GM23248 (cell line): ENCODE data around the gene DMC1. TPM values are rescaled to one million over a fixed set of nuclear protein-coding genes. Genes with fewer than 3 reads are reported as not detected.
"Not testable (repeated sequence)": the region's sequence is repeated elsewhere in the genome, so short reads cannot be mapped to it uniquely, and the experiment has no call there.

Source experiments
- DNase-seq: peaks from one replicate; pipeline ENCODE4 v3.0.0-alpha.2; 2015
- H2AFZ ChIP-seq: fragments of 200-600 bp; sonication (generic); 2 replicates; pipeline ENCODE4 v1.6.1; 2016; ENCODE audit warnings: antibody characterized with exemption
- H3F3A ChIP-seq: fragments of 200-600 bp; sonication (generic); 2 replicates; pipeline ENCODE4 v1.6.1; 2016; ENCODE audit warnings: mild to moderate bottlenecking, antibody characterized with exemption, mixed run types; ENCODE audit not compliant: insufficient read depth
- H3K27ac ChIP-seq: fragments of 200-600 bp; sonication (generic); 2 replicates; pipeline ENCODE4 v1.5.1; 2016; ENCODE audit warnings: mild to moderate bottlenecking
- H3K27me3 ChIP-seq: fragments of 200-600 bp; sonication (generic); replicated peaks from 2 replicates; pipeline ENCODE4 v1.6.1; 2016; ENCODE audit warnings: mild to moderate bottlenecking; ENCODE audit not compliant: insufficient read depth
- H3K36me3 ChIP-seq: fragments of 200-600 bp; sonication (generic); 2 replicates; pipeline ENCODE4 v1.6.1; 2016; ENCODE audit warnings: low read depth, mild to moderate bottlenecking
- H3K4me1 ChIP-seq: fragments of 200-600 bp; sonication (generic); 2 replicates; pipeline ENCODE4 v1.6.1; 2016; ENCODE audit warnings: mild to moderate bottlenecking; ENCODE audit not compliant: insufficient read depth
- H3K4me2 ChIP-seq: fragments of 200-600 bp; sonication (generic); one replicate; pipeline ENCODE4 v1.6.1; 2016; ENCODE audit warnings: mild to moderate bottlenecking; ENCODE audit not compliant: unreplicated experiment
- H3K4me3 ChIP-seq: fragments of 200-600 bp; sonication (generic); 2 replicates; pipeline ENCODE4 v1.5.1; 2016; ENCODE audit warnings: mild to moderate bottlenecking
- H3K79me2 ChIP-seq: fragments of 200-600 bp; sonication (generic); 2 replicates; pipeline ENCODE4 v1.6.1; 2016; ENCODE audit warnings: mild to moderate bottlenecking; ENCODE audit not compliant: insufficient read depth
- H3K9ac ChIP-seq: fragments of 200-600 bp; sonication (generic); 2 replicates; pipeline ENCODE4 v1.6.1; 2016; ENCODE audit warnings: mild to moderate bottlenecking
- H3K9me2 ChIP-seq: fragments of 200-600 bp; sonication (generic); 2 replicates; pipeline ENCODE4 v1.6.1; 2016; ENCODE audit warnings: mixed run types, mild to moderate bottlenecking, moderate library complexity; ENCODE audit not compliant: insufficient read depth
- H3K9me3 ChIP-seq: fragments of 200-600 bp; sonication (generic); one replicate; pipeline ENCODE4 v1.6.1; 2017; ENCODE audit warnings: low read depth
- H4K20me1 ChIP-seq: fragments of 200-600 bp; sonication (generic); 2 replicates; pipeline ENCODE4 v1.6.0; 2016; ENCODE audit not compliant: insufficient read depth
- EZH2 ChIP-seq: fragments of 200-600 bp; sonication (generic); IDR thresholded peaks from 2 replicates; pipeline ENCODE4 v1.6.1; 2018; ENCODE audit warnings: antibody characterized with exemption, mild to moderate bottlenecking; ENCODE audit not compliant: insufficient read depth, poor library complexity, severe bottlenecking
- EZH2phosphoT487 ChIP-seq: fragments of 200-600 bp; sonication (generic); IDR thresholded peaks from 2 replicates; pipeline ENCODE4 v1.6.1; 2018; ENCODE audit warnings: antibody characterized with exemption, moderate library complexity, mild to moderate bottlenecking, low read depth; ENCODE audit not compliant: insufficient read depth
- WGBS, 2 experiments: methylation state at CpG; one replicate each; pipeline ENCODE4 v1.1.6; 2015 to 2017; ENCODE audit warnings: low lambda C conversion rate in 2 of 2, low coverage in 1 of 2; ENCODE audit errors: missing lambda C conversion rate in 2 of 2; 5-methylcytosine and 5-hydroxymethylcytosine counted together
- in situ Hi-C: fragments of 300-500 bp; cut with MboI; formaldehyde crosslinking; loops from 2 replicates; pipeline ENCODE4 v1.15.0; 2020
- polyA plus RNA-seq: library from polyadenylated mRNA; unstranded; fragments of >200 nt; fragmentation: Nextera tagmentation; extraction: Ambion mirVana; gene quantifications from 2 replicates; pipeline ENCODE4 v1.2.1, GENCODE V29; 2016
- total RNA-seq: library from RNA; depleted of rRNA; stranded (reverse); fragments of >200 nt; shearing (Covaris generic); gene quantifications from 2 replicates; pipeline ENCODE4 v1.2.3, GENCODE V29; 2014

DMC1 gene
- total and polyA plus RNA-seq, 2 experiments from 2014 or later: 1.4 to 11.8 TPM

DNA sequence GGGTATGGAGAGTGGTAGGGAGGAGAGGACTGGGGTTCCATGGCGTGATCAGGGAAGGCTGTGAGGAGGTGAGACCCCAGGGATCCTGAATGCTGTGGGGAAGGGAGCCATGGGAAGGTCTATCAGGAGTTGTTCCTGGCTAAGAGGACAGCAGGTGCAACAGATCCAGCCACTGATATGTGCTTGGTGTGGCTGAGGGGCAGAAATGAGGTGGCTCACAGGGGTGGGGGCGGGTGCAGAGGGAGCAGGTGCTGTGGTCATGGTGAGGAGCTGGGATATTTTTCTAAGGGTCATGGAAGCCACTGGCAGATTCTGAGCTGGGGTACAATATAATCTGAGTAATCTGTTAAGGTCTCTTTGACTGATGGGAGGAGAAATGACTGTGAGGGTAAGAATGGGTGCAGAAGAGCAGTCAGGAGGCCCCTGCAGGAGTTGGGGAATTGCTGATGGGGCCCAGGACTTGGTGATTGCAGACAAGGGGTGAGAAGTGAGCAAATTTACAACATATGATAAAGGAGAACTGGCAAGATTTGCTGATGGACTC lies 31.3 kb upstream of the DMC1 start:
- Histone ChIP-seq H3K4me1 (peaks cover 6% of the 10 kb centered on the region), H3F3A (peaks cover 6% of the 10 kb centered on the region; the same call in 1 of the 2 replicates), H2AFZ (no peak overlapping the region), H3K9me2 (no peaks in the 10 kb centered on the region), H3K79me2 (no peaks in the 10 kb centered on the region), H3K4me3 (no peak overlapping the region), H4K20me1 (no peaks in the 10 kb centered on the region), H3K9ac (no peak overlapping the region), H3K9me3 (no peaks in the 10 kb centered on the region), H3K27me3 (no peaks in the 10 kb centered on the region), H3K4me2 (no peak overlapping the region), H3K36me3 (no peaks in the 10 kb centered on the region), H3K27ac (no peak overlapping the region)
- in situ Hi-C loops: no loop called here
- 60 to 75% methylated on average over 2 of the region's 2 CpGs for WGBS, 2 experiments
- DNase-seq: no peak
- no peak for TF ChIP-seq EZH2phosphoT487
- no peak for TF ChIP-seq EZH2

DNA sequence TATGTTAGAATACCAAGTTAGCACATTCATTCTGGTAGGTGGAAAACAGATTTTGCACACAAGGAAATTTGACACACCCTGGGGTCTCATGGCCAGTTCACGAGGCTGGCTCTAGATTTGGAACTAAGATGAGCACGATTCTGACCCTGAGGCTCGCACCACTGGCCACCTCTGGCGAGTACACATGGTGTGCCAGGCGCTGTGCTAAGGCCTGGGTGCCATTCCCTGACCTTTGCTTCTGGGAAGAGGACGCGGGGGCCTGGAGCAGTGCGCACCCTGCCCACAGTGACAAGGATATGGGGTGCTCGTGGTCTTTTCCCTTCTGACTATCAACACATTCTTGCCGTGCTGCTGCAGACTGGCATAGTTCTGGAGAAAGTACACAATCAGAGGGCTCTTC lies 29.5 kb upstream of the DMC1 start:
- Histone ChIP-seq H3K4me3 (no peak overlapping the region), H3K36me3 (no peaks in the 10 kb centered on the region), H2AFZ (no peak overlapping the region), H4K20me1 (no peaks in the 10 kb centered on the region), H3K4me1 (no peaks in the 10 kb centered on the region), H3K9ac (no peak overlapping the region), H3K9me3 (no peaks in the 10 kb centered on the region), H3K27ac (no peak overlapping the region), H3K79me2 (no peaks in the 10 kb centered on the region), H3F3A (no peaks in the 10 kb centered on the region), H3K27me3 (no peaks in the 10 kb centered on the region), H3K4me2 (no peak overlapping the region), H3K9me2 (no peaks in the 10 kb centered on the region)
- in situ Hi-C loops: no loop called here
- TF ChIP-seq EZH2phosphoT487 (no peak), EZH2 (no peak)
- DNase-seq: no peak
- 92 to 94% methylated on average over 10 of the region's 10 CpGs for WGBS, 2 experiments

DNA sequence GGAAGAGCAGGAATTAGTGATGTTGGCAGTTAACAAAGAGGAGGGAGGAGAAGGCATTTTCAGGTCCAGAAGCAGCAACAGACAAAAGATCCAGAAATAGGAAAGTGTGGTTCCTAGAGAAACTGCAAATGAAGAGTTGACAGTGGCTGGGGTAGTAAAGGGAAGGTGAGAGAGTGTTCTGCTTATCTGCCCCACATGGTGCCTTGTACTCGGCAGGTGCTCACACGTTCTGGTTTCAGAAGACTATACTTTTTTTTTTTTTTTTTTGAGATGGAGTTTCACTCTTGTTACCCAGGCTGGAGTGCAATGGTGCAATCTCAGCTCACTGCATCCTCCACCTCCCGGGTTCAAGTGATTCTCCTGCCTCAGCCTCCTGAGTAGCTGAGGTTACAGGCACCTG lies 12.9 kb upstream of the DMC1 start:
- H3K9ac ChIP-seq, H3K27me3 ChIP-seq, in situ Hi-C loops, H3K79me2 ChIP-seq, H3K9me3 ChIP-seq, H3F3A ChIP-seq, H3K27ac ChIP-seq, H4K20me1 ChIP-seq, H3K9me2 ChIP-seq, H3K4me3 ChIP-seq, DNase-seq, H2AFZ ChIP-seq, H3K4me2 ChIP-seq, H3K4me1 ChIP-seq: not testable (repeated sequence)
- 0 out of 2 replicates have a peak, but pooled peaks cover 10% of the 10 kb centered on the region for H3K36me3 ChIP-seq
- WGBS, 2 experiments: 80 to 84% methylated on average over 3 of the region's 3 CpGs

DNA sequence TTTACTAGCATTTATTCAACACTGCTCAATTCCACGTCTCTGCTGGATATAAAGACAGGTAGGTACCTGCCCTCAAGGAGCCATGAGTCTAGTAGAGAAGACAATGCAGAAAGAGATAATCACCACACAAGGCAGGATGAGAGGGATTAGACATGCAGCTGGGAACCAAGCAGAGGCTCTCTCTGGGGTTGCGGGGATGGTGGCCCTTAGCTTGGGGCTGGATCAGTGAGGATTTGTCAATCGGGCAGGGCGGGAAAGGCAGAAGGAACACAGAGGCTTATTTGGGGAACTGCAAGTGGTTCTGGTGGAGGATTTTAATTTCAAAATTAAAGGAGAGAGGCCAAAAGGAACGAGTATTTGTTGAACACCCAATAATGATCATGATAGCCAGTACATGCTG lies 8.5 kb upstream of the DMC1 start:
- Histone ChIP-seq H3F3A (no peaks in the 10 kb centered on the region), H2AFZ (no peak overlapping the region), H3K36me3 (no peaks in the 10 kb centered on the region), H3K4me2 (no peak overlapping the region), H3K9ac (no peak overlapping the region), H3K4me1 (no peaks in the 10 kb centered on the region), H3K9me2 (no peaks in the 10 kb centered on the region), H3K27ac (no peak overlapping the region), H3K27me3 (no peaks in the 10 kb centered on the region), H3K79me2 (no peaks in the 10 kb centered on the region), H3K4me3 (no peak overlapping the region), H4K20me1 (no peaks in the 10 kb centered on the region), H3K9me3 (no peaks in the 10 kb centered on the region)
- TF ChIP-seq EZH2phosphoT487: no peak
- TF ChIP-seq EZH2: no peak
- no peak for DNase-seq
- in situ Hi-C loops: loop anchor here (10.0 kb wide), 1 partner anchor 524 kb away; the partner anchor contains the start of gene PICK1
- 47 to 54% methylated on average over 5 of the region's 5 CpGs for WGBS, 2 experiments

DNA sequence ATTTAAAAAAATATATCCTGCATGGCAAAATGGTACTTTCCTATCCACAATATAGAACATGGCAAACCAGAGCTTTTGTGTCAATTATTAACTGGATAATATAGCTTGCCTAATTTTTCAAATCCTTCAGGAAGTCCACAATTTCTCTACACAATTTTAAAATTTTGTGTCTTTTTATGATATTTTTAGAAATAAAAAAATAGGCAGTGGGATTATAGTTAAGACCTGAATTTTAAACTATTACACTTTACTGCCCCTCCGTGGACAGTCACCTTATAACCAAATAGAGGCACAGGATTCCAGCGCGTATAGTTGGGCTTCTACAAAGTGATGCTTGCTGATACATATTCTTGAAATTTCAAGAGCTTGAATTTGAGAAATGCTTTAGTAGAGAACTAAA lies 2.1 kb upstream of the DMC1 start:
- no peak for TF ChIP-seq EZH2
- in situ Hi-C loops: loop anchor here (10.0 kb wide), 1 partner anchor 517 kb away; the partner anchor contains the start of gene PICK1
- H3K4me2 ChIP-seq: no peak overlapping the region
- H4K20me1 ChIP-seq: no peaks in the 10 kb centered on the region
- no peaks in the 10 kb centered on the region for H3K9me3 ChIP-seq
- WGBS, 2 experiments: 3 to 4% methylated on average over 3 of the region's 3 CpGs
- H3F3A ChIP-seq: peaks cover 32% of the 10 kb centered on the region; the same call in 1 of the 2 replicates
- no peaks in the 10 kb centered on the region for H3K9me2 ChIP-seq
- H3K4me3 ChIP-seq: no peak overlapping the region
- DNase-seq: peak; percentile 80
- no peak overlapping the region for H3K27ac ChIP-seq
- H3K79me2 ChIP-seq: no peaks in the 10 kb centered on the region
- H3K27me3 ChIP-seq: no peaks in the 10 kb centered on the region
- peaks cover 8% of the 10 kb centered on the region for H3K4me1 ChIP-seq
- no peak overlapping the region for H2AFZ ChIP-seq
- H3K9ac ChIP-seq: no peak overlapping the region
- no peaks in the 10 kb centered on the region for H3K36me3 ChIP-seq
